GM21723 (cell line): ENCODE measurements around the gene TMEM259.

ENCODE experiments used
- ATAC-seq: cut with Tn5 transposase; IDR thresholded peaks from one replicate; pipeline ENCODE4 v1.9.1; 2021; ENCODE audit warnings: mild to moderate bottlenecking, moderate library complexity; ENCODE audit not compliant: unreplicated experiment

TMEM259 gene

DNA sequence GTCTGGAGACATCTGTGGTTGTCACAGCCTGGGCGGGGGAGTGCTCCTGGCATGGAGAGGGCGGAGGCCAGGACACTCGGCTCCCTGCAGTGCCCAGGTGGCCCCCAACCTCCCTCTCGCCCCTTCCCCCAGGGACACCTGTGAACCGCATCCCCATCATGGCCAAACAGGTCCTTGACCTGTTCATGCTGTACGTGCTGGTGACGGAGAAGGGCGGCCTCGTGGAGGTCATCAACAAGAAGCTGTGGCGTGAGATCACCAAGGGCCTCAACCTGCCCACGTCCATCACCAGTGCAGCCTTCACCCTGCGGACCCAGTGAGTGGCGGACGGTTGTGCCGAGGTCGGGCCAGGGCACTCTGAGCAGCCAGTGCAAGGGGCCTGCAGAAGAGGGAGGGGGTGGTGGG lies 56.8 kb downstream of the TMEM259 start:
- ATAC-seq, result no peak

DNA sequence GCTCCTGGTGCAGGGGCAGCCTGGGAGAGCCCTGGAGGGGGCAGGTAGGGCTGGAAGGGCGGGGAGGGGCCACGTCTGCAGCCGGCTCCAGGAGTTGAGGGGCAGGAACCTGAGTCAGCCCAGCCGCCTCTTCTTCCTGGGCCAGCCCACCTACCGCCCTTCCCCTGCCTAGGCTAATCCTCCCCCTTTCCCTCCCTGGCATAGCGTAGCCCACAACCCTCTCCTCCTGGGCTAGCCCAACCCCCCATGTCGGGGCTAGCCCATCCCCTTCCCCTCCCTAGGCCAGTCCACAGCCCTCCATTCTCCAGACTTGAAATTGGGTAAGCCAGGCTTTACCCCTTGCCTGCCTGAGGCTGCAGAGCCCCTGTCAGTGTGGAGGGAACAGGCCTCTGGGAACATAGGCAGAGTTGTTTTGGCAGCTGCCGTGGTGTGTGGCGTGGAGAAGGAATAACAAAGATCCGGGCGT lies 57.4 kb downstream of the TMEM259 start:
- no peak for ATAC-seq

DNA sequence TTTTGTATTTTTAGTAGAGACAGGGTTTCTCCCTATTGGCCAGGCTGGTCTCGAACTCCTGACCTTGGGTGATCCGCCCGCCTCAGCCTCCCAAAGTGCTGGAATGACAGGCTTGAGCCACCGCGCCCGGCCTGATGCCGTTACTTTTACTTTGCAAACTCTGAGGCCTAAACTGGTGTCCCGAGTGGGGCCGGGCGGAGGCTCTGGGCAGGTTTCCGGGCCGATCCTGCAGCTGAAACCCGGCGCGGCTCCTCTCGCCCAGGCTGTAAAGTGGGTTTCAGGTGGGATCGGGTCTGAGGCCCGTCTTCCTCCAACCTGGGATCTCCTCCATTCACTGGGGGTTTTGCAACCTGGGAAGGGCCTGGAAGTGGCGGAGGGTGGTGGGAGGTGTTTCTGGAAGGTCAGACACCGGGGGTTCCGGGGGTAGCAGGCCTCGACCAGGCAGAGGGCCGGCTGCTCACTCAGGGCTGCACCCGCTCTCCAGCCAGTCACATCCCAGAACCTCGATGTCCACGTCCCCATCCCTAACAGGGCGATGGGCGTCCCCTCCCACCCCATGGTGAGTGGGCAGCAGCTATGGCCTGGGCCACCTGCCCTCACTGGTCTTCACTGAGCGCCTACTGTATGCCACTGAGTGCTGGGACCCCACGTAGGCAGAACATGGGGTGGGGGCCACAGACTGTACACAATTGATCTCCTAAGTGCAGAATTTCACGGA lies 58.1 kb downstream of the TMEM259 start:
- no peak for ATAC-seq

DNA sequence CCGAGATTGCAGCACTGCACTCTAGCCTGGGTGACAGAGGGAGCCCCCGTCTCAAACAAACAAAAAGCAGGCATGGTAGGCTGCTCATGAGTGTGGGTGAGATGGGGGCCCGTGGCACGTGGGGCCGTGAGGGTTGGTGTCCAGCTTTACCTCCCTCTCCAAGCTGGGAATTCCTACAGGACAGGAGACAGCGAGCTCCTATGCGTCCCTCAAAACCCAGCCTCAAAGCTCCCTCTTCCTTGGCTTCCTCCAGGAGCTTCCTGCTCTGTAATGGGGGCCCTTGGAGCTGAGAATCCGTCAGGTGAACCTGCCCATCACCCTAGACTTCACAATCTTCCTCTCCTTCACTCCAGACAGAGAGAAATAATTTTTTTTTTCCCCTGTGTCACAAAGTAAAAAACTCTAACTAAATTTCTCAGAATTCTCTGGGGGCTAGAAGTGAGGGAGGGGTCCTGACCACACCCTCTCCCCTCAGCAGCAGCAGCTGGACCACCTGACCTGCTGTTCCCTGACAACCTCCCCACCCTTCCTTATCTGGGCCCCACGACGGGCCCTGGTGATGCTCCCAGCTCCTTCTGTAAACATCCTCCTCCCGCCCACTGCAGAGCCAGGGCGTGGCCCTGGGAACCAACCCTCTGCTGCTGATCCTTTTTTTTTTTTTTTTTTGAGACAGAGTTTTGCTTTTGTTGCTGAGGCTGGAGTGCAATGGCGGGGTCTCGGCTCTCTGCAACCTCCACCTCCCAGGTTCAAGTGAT lies 58.9 kb downstream of the TMEM259 start:
- ATAC-seq, result no peak

DNA sequence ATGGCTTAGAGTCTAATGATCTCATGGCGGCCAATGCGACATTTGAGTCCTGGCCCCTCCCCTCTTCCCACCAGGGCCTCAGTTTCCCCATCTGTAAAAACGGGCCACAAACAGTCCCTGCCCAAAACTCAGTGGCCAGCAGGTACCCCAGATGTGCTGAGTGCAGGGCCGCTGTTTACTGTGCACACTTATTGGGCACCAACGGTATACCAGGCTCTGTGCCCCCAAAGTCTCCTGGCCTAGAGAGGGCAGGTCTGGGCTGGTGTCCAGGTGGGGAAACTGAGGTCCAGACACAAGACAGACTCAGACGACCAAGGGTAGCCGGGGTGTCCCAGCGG lies 60.4 kb downstream of the TMEM259 start:
- no peak for ATAC-seq

DNA sequence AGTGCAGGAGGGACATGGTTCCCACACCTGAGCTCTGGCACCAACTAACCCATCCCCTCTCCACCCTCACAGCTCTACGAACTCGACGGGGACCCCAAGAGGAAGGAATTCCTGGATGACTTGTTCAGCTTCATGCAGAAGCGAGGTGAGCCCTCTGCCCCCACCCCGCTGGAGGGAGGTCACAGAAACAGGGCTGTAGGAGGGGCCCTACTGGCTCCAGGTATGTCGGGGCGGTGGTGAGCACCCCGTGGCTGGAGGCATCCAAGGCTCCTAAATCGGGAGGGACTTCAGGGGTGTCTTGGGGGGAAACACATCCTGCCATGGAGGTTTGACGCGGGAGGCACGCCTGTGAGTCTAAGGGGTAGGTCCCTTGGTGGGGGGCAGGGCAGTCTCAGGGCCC lies 60.9 kb downstream of the TMEM259 start:
- ATAC-seq, result no peak
